ENCODE data around the gene LIPF. TPM values are rescaled to one million over a fixed set of nuclear protein-coding genes. Genes with fewer than 3 reads are reported as not detected.

LIPF gene
- total and polyA plus RNA-seq, 2 of the 13 experiments (the other 11 are each of a cell fraction or from before 2014, with no cell fraction given) = not detected

DNA sequence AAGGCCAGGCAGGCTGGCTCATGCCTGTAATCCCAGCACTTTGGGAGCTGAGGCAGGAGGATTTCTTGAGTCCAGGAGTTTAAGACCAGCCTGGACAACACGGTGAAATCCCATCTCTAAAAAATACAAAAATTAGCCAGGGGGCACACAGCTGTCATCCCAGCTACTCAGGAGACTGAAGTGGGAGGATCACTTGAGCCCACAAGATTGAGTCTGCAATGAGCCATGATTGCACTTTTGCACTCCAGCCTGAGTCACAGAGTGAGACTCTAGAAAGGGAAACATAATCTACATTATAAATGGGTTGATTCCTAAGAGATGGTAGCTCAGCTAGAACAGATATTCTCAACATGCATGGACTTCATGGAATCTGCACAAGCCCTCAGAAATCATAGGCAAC, 6.3 kb upstream of the LIPF start (continued):
- no peak for TF ChIP-seq ZNF44 (CRISPR knock-in tag; IDR thresholded peaks at IDR 0.05)
- TF ChIP-seq, protein P1, sequence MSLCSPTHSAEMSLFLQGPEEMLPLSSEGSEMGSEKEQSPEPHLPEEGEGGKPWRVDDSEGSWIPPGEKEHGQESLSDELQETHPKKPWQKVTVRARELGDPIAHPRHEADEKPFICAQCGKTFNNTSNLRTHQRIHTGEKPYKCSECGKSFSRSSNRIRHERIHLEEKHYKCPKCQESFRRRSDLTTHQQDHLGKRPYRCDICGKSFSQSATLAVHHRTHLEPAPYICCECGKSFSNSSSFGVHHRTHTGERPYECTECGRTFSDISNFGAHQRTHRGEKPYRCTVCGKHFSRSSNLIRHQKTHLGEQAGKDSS (CRISPR knock-in tag; IDR thresholded peaks at IDR 0.05; ENCODE audit: borderline replicate concordance, low read depth) = no peak
- TF ChIP-seq, protein P2, sequence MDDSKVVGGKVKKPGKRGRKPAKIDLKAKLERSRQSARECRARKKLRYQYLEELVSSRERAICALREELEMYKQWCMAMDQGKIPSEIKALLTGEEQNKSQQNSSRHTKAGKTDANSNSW (CRISPR knock-in tag; IDR thresholded peaks at IDR 0.05; ENCODE audit: borderline replicate concordance) = no peak
- TF ChIP-seq, protein P3, sequence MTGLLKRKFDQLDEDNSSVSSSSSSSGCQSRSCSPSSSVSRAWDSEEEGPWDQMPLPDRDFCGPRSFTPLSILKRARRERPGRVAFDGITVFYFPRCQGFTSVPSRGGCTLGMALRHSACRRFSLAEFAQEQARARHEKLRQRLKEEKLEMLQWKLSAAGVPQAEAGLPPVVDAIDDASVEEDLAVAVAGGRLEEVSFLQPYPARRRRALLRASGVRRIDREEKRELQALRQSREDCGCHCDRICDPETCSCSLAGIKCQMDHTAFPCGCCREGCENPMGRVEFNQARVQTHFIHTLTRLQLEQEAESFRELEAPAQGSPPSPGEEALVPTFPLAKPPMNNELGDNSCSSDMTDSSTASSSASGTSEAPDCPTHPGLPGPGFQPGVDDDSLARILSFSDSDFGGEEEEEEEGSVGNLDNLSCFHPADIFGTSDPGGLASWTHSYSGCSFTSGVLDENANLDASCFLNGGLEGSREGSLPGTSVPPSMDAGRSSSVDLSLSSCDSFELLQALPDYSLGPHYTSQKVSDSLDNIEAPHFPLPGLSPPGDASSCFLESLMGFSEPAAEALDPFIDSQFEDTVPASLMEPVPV (CRISPR knock-in tag; IDR thresholded peaks at IDR 0.05) = no peak
- no peak for TF ChIP-seq TP53 (CRISPR knock-in tag; conservative IDR thresholded peaks at IDR 0.05)

DNA sequence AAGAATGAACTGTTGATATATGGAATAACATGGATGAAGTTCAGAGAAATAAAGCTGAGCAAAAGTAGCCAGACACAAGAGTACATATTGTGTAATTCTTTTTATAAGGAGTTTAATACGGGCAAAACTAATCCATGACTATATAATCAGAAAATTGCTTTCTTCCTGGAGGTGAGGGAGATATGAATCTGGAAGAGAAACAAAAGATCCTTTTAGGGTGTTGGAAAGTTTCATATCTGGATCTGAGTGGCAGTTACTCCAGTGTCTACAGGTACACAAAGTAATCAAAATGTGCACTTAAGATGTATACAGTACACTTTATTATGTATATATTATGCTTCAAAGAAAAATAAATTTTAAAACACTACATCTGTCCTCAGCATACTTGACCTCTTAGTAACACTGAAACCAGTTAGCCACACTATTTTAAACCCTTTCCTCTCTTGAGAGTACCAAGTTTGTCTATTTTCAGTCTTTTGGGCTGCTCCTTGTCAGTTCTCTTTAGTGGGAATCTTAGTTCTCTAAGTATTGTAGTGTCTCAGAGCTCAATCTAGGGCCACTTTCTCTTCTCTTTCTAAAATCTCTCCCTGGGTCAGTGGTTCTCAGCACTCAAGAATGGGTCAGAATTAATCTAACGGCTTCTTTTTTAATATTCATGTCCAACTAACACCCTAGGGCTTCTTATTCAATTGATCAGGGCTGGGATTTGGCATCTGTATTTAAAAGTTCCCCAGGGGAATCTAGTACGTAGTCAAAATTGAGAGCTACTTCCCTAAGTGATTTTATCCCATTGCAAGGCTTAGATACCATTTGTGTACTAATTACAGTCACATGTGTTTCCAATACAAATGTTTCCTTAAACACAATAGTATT, 4.3 kb upstream of the LIPF start:
- TF ChIP-seq SMYD3 (CRISPR knock-in tag; IDR thresholded peaks at IDR 0.05) = no peak
- TF ChIP-seq TEAD3 (CRISPR knock-in tag; optimal IDR thresholded peaks at IDR 0.05; ENCODE audit: borderline replicate concordance) = no peak
- TF ChIP-seq STAG1 (CRISPR knock-in tag; IDR thresholded peaks at IDR 0.05) = no peak
- no peak for TF ChIP-seq ZNF615 (CRISPR knock-in tag; IDR thresholded peaks at IDR 0.05; ENCODE audit: borderline replicate concordance)
- TF ChIP-seq ZMYM2 (CRISPR knock-in tag; IDR thresholded peaks at IDR 0.05) = no peak
- no peak for TF ChIP-seq SALL1 (CRISPR knock-in tag; IDR thresholded peaks at IDR 0.05)
- no peak for TF ChIP-seq ZFP1 (CRISPR knock-in tag; IDR thresholded peaks at IDR 0.05)
- TF ChIP-seq ZNF337 (CRISPR knock-in tag; IDR thresholded peaks at IDR 0.05; ENCODE audit: borderline replicate concordance, low read depth) = no peak
- TF ChIP-seq POLR2AphosphoS2 (IDR thresholded peaks at IDR 0.05; ENCODE audit: low read depth, low read length) = no peak

More for the DNA sequence above, 4.3 kb upstream of the LIPF start:
- WGBS (ENCODE audit: low lambda C conversion rate) = 10% methylated on average over 3 of the region's 3 CpGs
- no peaks in the 10 kb centered on the region for H4K20me1 ChIP-seq (ENCODE audit: insufficient read depth, low read length)
- H3K4me2 ChIP-seq (ENCODE audit: low read depth, low read length) = no peak overlapping the region
- in situ Hi-C loops (cut with HindIII; ENCODE audit: extremely low pct_ligation_motif_present, low pct_unique_long_range_greater_than_20kb) (no loop called here), intact Hi-C loops (cut with micrococcal nuclease; ENCODE audit: unreplicated experiment) (no loop called here)
- H3K4me3 ChIP-seq (replicated peaks in 1 of 3; ENCODE audit: insufficient read depth in 1 of 3, low read depth in 2 of 3, low read length in 3 of 3) = no peak overlapping the region
- no peak for DNase-seq (ENCODE audit: low spot score)
- ATAC-seq = no peak
- no peak overlapping the region for H3K27ac ChIP-seq (ENCODE audit: extremely low read length, insufficient read depth, low read length)
- no peaks in the 10 kb centered on the region for H3K36me3 ChIP-seq (replicated peaks in 1 of 2; ENCODE audit: control insufficient read depth in 1 of 2, insufficient read depth in 2 of 2, low read length in 2 of 2)
- no peak for FAIRE-seq
- no peak overlapping the region for H2AFZ ChIP-seq (ENCODE audit: low read length)
- no peak overlapping the region for H3K9ac ChIP-seq (ENCODE audit: insufficient read depth, low read depth, low read length)
- ChIA-PET CTCF (ENCODE audit: low intra/inter-chr PET ratio, low total read pairs) (no interaction called here), POLR2A (no interaction called here)
- H3K4me1 ChIP-seq (ENCODE audit: insufficient read depth, low read length) = no peaks in the 10 kb centered on the region
- BruUV-seq (replicated peaks) = no TSS peak
- H3K27me3 ChIP-seq (ENCODE audit: control insufficient read depth in 1 of 2, insufficient read depth in 2 of 2, low read length in 2 of 2) = no peaks in the 10 kb centered on the region
- no peaks in the 10 kb centered on the region for H3K9me3 ChIP-seq (ENCODE audit: low read length)
- no peaks in the 10 kb centered on the region for H3K79me2 ChIP-seq (ENCODE audit: insufficient read depth, low read length)

Data from HepG2 (cell line).